Vagina (tissue), 2 donors: Measurements from ENCODE around the gene KIF21A. TPM values are rescaled to one million over a fixed set of nuclear protein-coding genes. Genes with fewer than 3 reads are reported as not detected.

Experiments used
- DNase-seq, 2 donors: peaks; one replicate each; pipeline ENCODE4 v3.0.0-alpha.2; 2017; ENCODE audit errors: extremely low spot score in 2 of 2
- H3K27ac ChIP-seq: fragments of 200-600 bp; sonication (generic); one replicate; pipeline ENCODE4 v1.5.1; 2019
- H3K27me3 ChIP-seq: fragments of 200-600 bp; sonication (generic); one replicate; pipeline ENCODE4 v1.5.1; 2019
- H3K36me3 ChIP-seq, 2 donors: fragments of 200-600 bp; sonication (generic); one replicate each; pipeline ENCODE4 v1.5.1; 2017 to 2019
- H3K4me1 ChIP-seq: fragments of 200-600 bp; sonication (generic); one replicate; pipeline ENCODE4 v1.5.1; 2019
- H3K4me3 ChIP-seq, 2 donors: fragments of 200-600 bp; sonication (generic); 1 replicate in 1 of 2; 2 replicates in 1 of 2; pipeline ENCODE4 v1.5.1; 2016 to 2019
- H3K9me3 ChIP-seq: fragments of 200-600 bp; sonication (generic); one replicate; pipeline ENCODE4 v1.5.1; 2019
- POLR2A ChIP-seq, 2 donors: fragments of 450-650 bp; IDR thresholded peaks; one replicate each; pipeline ENCODE4 v1.6.1; 2017; ENCODE audit warnings: antibody characterized with exemption in 2 of 2, mild to moderate bottlenecking in 2 of 2, moderate library complexity in 2 of 2
- POLR2AphosphoS5 ChIP-seq, 2 donors: sonication (generic); formaldehyde crosslinking; IDR thresholded peaks; one replicate each; pipeline ENCODE4 v1.9.0; 2017; ENCODE audit warnings: antibody characterized with exemption in 2 of 2, mild to moderate bottlenecking in 2 of 2, low read depth in 1 of 2; ENCODE audit not compliant: insufficient read depth in 1 of 2
- intact Hi-C: fragments of 100-400 bp; cut with DNase I; formaldehyde crosslinking; loops from one replicate; pipeline ENCODE4 v1.15.1; 2023
- total RNA-seq: library from RNA; depleted of rRNA; stranded (reverse); fragments of >200 nt; gene quantifications from one replicate; pipeline ENCODE4 v1.2.3, GENCODE V29; 2016
- TF ChIP-seq, protein P1 (sequence below), 3 experiments: fragments of 450-650 bp in 2 of 3; fragments of 200-600 bp in 1 of 3; sonication (generic) in 1 of 3; IDR thresholded peaks; one replicate each; pipeline ENCODE4 v1.5.1; 2017 to 2019; ENCODE audit warnings: antibody characterized with exemption in 3 of 3, mild to moderate bottlenecking in 2 of 3, moderate library complexity in 2 of 3

KIF21A gene
- total RNA-seq, 1 donor from 2014 or later, result 26.3 TPM

DNA sequence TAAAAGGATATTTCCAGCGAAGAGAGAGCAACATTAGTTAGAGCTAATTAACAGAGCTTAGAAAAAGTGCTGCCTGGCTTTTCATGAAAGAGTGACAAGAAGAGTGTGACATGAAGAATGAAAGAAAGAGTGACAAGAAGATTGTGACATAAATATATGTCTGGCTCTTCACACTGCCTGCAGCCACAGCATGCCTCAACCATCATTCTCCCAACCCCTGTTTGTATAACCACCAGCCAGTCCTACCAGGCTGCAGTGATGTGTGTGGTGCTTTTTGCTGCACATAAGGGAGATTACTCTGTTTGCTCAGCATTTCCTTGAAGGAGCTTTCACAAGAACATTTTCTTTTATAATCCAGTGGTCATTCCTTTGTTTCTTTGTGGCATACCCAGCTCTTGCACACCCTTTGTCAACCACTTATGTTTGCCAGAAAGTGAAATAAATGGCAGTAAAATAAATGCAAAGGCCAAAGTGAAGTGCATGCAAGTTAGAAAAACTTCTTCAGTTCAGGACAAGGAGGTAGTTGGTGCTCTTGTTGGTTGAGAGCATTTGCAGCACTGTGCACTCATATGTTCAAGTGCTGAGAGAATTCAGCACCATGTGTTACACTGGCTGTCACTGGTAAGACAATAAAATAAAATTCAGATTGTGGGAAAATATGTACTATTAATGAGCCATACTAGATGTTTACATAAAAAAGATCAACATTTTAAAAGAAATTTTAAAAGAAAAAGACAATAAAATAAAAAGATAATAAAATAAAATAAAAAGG lies 50.6 kb downstream of the KIF21A start:
- Histone ChIP-seq H3K36me3 (no peaks in the 10 kb centered on the region), H3K4me1 (peaks cover 3% of the 10 kb centered on the region), H3K9me3 (no peaks in the 10 kb centered on the region), H3K27me3 (no peaks in the 10 kb centered on the region), H3K27ac (no peak overlapping the region), H3K4me3 (no peak overlapping the region)
- TF ChIP-seq, protein P1, sequence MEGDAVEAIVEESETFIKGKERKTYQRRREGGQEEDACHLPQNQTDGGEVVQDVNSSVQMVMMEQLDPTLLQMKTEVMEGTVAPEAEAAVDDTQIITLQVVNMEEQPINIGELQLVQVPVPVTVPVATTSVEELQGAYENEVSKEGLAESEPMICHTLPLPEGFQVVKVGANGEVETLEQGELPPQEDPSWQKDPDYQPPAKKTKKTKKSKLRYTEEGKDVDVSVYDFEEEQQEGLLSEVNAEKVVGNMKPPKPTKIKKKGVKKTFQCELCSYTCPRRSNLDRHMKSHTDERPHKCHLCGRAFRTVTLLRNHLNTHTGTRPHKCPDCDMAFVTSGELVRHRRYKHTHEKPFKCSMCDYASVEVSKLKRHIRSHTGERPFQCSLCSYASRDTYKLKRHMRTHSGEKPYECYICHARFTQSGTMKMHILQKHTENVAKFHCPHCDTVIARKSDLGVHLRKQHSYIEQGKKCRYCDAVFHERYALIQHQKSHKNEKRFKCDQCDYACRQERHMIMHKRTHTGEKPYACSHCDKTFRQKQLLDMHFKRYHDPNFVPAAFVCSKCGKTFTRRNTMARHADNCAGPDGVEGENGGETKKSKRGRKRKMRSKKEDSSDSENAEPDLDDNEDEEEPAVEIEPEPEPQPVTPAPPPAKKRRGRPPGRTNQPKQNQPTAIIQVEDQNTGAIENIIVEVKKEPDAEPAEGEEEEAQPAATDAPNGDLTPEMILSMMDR (IDR thresholded peaks at IDR 0.05), result no peak
- TF ChIP-seq POLR2AphosphoS5 (IDR thresholded peaks at IDR 0.05; ENCODE audit: insufficient read depth in 1 of 2, low read depth in 1 of 2), result no peak
- no peak for TF ChIP-seq POLR2A (IDR thresholded peaks at IDR 0.05)
- DNase-seq, result no peak
- intact Hi-C loops, result no loop called here

GRCh38 chr12:39390752-39391151 lies 52.2 kb downstream of the KIF21A start:
- no peak for DNase-seq
- intact Hi-C loops, result no loop called here

DNA sequence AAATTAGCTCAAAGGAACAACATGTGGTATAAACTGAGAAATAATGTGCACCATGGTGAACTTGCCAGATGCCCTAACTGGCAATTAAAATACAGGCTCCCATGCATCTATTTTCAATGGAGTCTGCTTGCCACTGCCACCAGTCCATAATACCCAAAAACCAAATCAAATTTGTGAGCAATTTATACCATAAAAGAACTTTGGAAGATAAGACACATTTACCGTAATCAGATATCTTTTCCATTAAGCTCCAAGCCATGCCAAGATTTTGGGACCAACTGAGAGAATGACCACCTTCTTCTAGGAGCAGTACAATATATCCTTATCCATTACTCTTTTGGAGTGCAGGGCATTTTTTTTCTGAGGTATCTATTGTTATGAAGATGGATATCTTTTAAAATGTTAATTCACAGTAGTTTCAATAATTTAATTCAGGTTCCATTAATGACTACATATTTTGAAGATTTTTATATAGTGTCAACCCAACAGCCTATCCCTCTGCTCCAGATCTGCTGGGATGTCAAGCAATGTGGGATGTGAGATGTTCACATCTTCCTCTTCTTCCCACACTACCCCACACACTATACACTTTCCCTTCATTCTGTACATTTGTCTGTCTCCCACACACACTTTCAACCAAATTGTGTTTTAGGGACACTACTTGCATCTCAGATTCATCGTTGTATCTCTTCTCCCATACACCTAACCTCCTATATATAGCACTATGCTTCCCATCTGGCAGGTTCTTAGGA lies 53.3 kb downstream of the KIF21A start:
- Histone ChIP-seq H3K27ac (no peak overlapping the region), H3K27me3 (no peaks in the 10 kb centered on the region), H3K9me3 (no peaks in the 10 kb centered on the region), H3K4me3 (no peak overlapping the region), H3K36me3 (no peaks in the 10 kb centered on the region), H3K4me1 (peaks cover 5% of the 10 kb centered on the region)
- intact Hi-C loops, result no loop called here
- TF ChIP-seq POLR2A (IDR thresholded peaks at IDR 0.05) (no peak), POLR2AphosphoS5 (IDR thresholded peaks at IDR 0.05; ENCODE audit: insufficient read depth in 1 of 2, low read depth in 1 of 2) (no peak)
- TF ChIP-seq, protein P1 (IDR thresholded peaks at IDR 0.05), result no peak
- no peak for DNase-seq

More at GRCh38 chr12:39390752-39391151, 52.2 kb downstream of the KIF21A start:
- Histone ChIP-seq H3K36me3 (no peaks in the 10 kb centered on the region), H3K9me3 (no peaks in the 10 kb centered on the region), H3K27me3 (no peaks in the 10 kb centered on the region), H3K27ac (no peak overlapping the region), H3K4me1 (peaks cover 5% of the 10 kb centered on the region), H3K4me3 (no peak overlapping the region)
- TF ChIP-seq POLR2AphosphoS5 (IDR thresholded peaks at IDR 0.05; ENCODE audit: insufficient read depth in 1 of 2, low read depth in 1 of 2) (no peak), POLR2A (IDR thresholded peaks at IDR 0.05) (no peak)
- TF ChIP-seq, protein P1 (IDR thresholded peaks at IDR 0.05), result no peak

- H3K27ac ChIP-seq, result no peak overlapping the region
- TF ChIP-seq, protein P1 (IDR thresholded peaks at IDR 0.05), result no peak
- TF ChIP-seq POLR2A (IDR thresholded peaks at IDR 0.05) (no peak), POLR2AphosphoS5 (IDR thresholded peaks at IDR 0.05; ENCODE audit: insufficient read depth in 1 of 2, low read depth in 1 of 2) (no peak)
- no peak overlapping the region for H3K4me3 ChIP-seq
- H3K27me3 ChIP-seq, result no peaks in the 10 kb centered on the region
- intact Hi-C loops, result no loop called here
- H3K9me3 ChIP-seq, result no peaks in the 10 kb centered on the region
- peaks cover 5% of the 10 kb centered on the region for H3K4me1 ChIP-seq
- no peak for DNase-seq
- no peaks in the 10 kb centered on the region for H3K36me3 ChIP-seq
Measured at GRCh38 chr12:39386335-39386734, 56.6 kb downstream of the KIF21A start.

DNA sequence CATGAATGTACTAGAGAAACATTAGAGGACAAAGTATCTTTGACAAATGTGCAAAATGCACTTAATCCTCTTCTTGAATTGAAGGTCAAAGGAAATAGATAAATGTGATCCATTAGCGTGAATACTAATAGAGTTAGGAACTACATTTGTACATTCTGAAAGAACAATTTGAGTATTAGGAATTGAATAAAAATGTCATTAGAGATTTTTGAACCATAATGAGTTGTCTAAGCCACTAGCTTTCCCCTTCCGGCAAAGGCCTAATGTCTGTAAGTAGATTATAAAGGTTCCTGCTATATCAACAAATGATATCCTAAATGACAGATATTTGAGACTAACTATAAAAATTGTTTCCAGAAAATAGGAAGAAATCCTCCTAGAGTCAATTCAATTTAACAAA lies 59.8 kb downstream of the KIF21A start:
- Histone ChIP-seq H3K9me3 (no peaks in the 10 kb centered on the region), H3K4me3 (no peak overlapping the region), H3K27ac (no peak overlapping the region), H3K27me3 (no peaks in the 10 kb centered on the region), H3K4me1 (peaks cover 5% of the 10 kb centered on the region), H3K36me3 (no peaks in the 10 kb centered on the region)
- no peak for TF ChIP-seq POLR2AphosphoS5 (IDR thresholded peaks at IDR 0.05; ENCODE audit: insufficient read depth in 1 of 2, low read depth in 1 of 2)
- TF ChIP-seq POLR2A (IDR thresholded peaks at IDR 0.05), result no peak
- TF ChIP-seq, protein P1 (IDR thresholded peaks at IDR 0.05), result no peak
- intact Hi-C loops, result no loop called here
- no peak for DNase-seq
